GM18499 (cell line): ENCODE measurements around the gene NDUFAF8.

Experiments used
- ATAC-seq: cut with Tn5 transposase; IDR thresholded peaks from one replicate; pipeline ENCODE4 v1.9.1; 2021; ENCODE audit warnings: moderate number of reproducible peaks; ENCODE audit not compliant: insufficient read depth, unreplicated experiment

Gene NDUFAF8

GRCh38 chr17:81238815-81239713 lies at the start of gene NDUFAF8, which contains the start of gene TEPSIN:
Gene NDUFAF8, plus strand, starts transcription at chr17:81239318. Its CDS starts 46 bp downstream, at chr17:81239364.
Gene TEPSIN, minus strand, starts transcription at chr17:81239055. Its CDS starts 22 bp downstream, at chr17:81239033.
- ATAC-seq: peak; percentile 81

DNA sequence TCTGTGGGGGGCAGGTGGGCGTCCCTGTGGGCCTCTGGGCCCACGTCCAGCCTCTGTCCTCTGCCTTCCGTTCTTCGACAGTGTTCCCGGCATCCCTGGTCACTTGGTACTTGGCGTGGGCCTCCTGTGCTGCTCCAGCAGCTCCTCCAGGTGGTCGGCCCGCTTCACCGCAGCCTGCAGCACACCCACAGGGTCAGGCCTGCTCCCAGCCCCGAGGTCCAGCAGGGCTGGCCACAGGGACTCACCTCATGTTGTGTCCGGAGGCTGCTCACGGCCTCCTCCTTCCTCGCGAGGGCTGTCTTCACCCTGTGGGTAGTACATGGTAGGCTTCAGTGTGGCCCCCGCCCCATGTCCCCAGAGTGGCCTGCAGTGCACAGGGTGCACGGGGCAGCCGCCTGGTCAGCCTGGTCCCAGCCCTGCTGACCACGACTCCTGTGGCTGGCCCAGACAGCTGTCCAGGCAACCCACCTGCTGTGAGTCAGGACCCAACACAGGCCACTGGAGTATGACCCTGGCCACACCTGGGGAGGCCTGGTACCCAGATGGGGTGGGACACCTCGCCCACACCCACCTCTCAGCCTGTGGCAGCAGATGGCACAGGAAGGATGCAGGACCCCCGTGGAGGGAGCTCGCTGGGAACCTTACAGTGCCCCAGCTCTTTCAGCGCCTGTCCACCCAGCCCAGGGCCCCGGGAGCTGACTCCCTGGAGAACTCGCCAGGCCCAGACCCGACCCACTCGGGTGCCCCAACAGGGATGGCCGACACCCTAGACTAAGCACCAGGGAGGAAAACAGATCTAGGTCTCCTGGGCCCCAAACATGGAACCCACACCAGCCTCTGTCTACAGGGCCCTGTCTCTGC lies 49.2 kb upstream of the NDUFAF8 start:
- no peak for ATAC-seq

GRCh38 chr17:81190591-81190990 lies 48.5 kb upstream of the NDUFAF8 start:
- no peak for ATAC-seq

- ATAC-seq: no peak
These were observed 48.0 kb upstream of the NDUFAF8 start for GRCh38 chr17:81191116-81191515.

- no peak for ATAC-seq
These were observed 47.5 kb upstream of the NDUFAF8 start for GRCh38 chr17:81191646-81192045.

- ATAC-seq: no peak
These were observed 46.6 kb upstream of the NDUFAF8 start for GRCh38 chr17:81192386-81193050.

DNA sequence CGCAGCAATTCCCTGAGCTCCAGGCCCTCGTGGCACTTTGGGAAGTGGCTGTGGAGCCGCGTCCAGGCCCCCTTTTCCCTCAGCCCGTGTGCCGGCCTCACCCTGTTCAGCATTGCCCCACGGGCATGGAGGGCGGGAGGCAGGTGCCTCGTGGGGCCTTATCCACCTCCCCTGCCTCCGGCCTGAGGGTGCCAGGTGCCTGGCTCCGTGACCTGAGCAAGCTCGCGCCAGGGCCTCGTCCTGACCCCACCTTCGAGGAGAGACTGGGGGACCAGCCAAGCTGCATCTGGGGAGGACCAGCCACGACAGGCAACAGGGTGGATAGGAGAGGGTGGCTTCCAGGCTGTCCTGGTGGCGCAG lies 46.1 kb upstream of the NDUFAF8 start:
- no peak for ATAC-seq

DNA sequence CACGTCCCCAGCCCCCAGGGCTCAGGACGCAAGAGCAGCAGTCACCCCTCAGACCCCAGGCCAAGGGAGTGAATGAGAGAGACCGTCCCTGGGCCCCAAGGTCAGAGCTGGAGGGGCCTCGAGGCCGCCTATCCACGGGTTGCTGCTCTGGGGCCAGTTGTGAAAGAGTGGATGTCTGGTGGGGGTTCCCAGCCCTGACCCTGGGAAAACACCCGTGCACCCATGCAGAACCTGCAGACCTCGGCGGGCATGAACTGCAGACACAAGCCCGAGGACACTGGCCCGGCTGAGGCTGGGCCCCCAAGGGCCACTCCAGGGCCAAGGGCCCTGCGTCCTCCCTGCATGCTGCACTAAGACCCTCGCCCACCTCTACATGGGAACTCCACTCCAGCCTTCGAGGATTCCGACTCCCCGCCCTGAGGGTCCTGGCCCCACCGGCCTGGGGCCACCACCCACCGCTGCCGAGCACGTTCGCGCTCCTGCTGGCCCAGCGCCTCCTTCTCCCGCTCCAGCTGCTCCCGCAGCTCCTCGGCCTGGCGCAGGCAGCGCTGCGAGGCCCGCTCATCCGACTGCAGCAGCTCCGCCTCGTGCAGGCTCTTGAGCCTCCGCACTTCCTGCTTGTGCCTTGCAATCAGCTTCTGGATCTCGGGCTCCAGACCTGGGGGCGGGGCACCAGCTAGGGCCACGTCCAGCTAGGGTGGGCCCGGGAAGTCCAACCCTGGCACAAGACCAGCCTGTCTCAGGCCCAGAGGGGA lies 45.5 kb upstream of the NDUFAF8 start:
- ATAC-seq: no peak

- no peak for ATAC-seq
These were observed 44.8 kb upstream of the NDUFAF8 start for GRCh38 chr17:81194225-81194760.

DNA sequence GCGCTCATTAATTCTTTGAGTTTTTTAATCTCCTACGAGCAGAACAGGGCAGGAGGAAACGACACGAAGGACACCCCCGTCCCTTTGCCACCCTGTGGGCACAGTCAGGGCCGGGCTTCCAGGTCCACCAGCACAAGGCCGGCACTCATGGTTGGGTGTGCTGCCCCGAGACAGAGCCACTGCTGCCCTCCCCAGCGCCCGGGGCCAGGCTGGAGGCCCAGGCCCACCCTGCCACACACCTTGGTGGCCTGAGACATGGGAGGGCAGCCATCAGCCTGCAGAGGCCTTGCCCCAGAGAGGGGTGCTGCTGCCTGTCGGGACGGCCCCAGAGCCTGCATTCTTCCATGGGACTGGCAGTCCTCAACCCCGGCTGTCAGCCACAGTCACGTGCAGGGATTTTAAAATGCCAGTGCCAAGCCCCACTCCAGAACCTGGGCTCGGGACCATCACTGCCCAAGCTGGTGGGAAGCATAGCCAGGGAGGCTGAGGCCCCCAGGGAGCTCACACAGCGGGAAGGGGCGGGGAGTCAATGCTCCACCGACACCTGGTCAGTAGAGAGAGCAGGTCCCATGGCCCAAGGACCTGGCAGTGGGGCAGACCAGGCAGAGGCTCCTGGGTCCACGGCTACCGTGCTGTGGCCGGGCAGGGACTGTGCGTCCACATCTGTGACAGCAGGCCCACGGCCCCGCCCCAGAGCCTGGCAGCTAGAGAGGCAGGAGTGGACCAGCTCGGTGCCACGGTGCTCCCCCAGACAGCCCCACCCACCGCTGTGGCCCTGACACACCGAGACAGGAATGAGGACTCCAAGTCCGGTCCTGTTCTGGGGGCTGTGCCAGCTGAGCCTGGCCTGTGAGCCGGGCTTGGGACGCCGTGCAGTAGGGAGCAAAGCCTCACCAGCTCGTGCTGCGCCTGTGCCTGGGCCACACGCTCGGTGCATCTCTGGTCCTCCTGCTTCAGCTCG lies 43.9 kb upstream of the NDUFAF8 start:
- no peak for ATAC-seq

DNA sequence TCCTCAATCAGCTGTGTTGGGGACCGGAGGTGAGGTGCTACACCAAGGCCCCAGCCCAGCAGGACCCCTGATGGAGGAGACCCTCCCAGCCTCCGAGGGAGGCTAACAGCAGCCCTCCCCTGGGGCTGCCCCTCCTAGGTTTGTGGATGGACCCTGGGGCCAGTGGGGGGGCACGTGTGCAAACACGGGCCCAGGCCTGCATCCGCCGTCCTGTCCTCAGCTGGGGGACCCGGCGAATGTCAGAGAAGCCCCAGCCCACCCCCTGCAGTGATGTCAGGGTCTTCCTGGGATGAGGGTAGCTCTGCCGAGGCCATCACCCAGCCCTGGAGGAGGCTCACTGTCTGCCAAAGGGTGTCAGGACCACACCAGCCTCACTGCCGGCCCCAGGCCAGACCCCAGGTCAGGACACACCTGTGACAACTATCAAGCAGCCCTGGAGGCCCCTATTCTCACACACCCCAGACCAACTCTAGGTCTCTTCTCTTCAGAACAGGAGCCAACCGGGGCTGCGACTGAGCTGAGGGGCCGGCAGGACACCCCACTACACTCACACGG lies 43.1 kb upstream of the NDUFAF8 start:
- ATAC-seq: no peak

- ATAC-seq: no peak
These were observed 42.4 kb upstream of the NDUFAF8 start for GRCh38 chr17:81196505-81197408.

DNA sequence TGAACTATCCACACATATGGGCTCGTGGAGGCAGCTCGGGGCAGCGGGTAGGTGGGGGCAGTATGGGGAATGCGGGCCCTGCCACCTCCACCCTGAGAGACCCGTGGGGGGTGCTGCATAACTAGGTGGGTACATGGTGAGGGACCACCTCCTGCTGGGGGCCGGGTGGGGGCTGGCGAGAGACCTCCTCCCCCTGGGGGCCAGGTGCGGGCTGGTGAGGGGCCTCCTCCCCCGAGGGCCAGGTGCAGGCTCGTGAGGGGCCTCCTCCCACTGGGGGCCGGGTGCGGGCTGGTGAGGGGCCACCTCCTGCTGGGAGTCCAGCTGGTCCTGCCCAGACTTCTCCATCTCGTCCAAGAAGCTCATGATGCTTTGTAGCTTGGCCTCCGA lies 41.7 kb upstream of the NDUFAF8 start:
- no peak for ATAC-seq

DNA sequence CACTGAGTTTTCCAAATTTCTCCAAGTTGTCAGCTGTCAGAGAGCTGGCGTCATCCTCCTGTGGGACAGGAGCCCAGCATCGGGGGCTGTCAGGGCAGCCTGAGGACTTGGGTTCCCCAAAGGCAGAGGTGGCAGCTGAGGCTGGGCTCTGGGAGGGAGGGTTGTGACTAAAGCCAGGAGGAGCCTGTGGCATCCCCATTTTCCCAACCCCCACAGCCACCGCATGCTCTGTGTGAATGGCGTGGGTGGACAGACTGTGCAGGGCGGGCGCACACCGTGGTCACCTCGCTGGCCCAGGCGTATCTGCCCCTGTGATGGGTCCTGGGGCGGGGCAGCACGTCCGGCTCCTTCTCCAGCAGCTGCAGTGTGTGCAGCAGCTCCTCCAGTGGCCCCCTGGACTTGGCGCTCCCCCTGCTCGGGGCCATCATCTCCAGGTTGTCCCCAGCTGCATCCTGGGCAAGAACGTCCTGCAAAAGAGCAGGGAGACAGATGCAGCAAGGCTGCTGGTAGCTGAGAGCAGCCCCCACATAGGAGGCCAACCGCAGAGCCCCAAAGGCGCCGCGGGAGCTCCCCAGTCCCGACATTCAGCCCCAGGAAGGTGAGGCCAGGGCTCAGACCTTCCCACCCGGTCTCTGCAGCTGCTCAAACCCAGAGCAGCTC lies 41.2 kb upstream of the NDUFAF8 start:
- ATAC-seq: no peak

DNA sequence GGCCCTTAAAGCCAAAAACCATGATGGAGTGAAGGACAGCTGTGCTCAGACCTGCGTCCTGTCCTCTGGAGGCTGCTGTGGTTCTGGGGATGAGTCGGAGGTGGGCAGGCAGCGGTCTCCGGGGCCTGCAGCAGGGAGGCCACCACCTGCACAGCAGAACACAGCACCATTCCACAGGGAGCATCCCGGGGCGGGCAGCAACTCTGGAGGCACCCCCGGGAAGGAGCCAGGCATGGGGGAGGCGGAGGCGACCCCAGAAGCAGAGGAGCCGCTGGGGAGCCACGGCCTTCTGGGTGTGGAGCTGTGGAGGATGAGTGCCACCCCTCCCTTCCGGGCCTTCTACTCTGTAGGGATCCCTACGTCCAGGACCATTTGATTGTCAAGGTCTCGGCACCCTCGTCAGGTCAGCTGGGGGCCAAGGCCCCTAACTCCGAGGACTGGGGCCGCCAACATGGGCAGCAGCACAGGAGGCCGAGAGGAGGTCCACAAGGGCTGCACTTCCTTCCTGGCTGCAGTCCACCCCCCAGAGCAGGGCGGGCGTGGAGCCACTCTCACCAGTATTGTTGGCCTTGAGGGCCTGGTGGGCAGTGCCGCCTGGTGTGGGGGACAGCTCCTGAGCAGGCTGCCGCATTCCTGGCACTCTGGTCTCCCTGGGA lies 40.2 kb upstream of the NDUFAF8 start:
- no peak for ATAC-seq

DNA sequence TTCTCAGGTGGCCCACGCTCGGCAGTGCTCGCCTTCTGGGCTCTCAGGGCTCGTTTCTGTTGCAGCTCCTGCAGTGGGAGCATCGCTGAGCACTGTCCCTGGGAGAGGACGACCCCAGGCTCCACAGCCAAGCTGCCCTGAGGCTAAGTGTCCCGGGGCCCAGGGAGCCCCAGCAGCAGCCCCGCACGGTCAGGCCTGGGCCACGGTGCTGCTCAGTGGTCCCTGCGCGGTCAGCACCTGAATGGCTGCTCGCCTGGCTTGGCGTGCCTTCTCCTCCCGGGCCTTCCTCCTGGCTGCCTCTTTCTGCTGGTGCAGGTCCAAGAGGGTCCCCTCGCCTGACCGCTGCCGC lies 39.7 kb upstream of the NDUFAF8 start:
- ATAC-seq: no peak
